ENCODE results near the gene MEMO1. TPM values are rescaled to one million over a fixed set of nuclear protein-coding genes. Genes with fewer than 3 reads are reported as not detected.

The MEMO1 gene
- total RNA-seq, 4 donors from 2014 or later = 12.2 to 42.9 (median 17.5) TPM

DNA sequence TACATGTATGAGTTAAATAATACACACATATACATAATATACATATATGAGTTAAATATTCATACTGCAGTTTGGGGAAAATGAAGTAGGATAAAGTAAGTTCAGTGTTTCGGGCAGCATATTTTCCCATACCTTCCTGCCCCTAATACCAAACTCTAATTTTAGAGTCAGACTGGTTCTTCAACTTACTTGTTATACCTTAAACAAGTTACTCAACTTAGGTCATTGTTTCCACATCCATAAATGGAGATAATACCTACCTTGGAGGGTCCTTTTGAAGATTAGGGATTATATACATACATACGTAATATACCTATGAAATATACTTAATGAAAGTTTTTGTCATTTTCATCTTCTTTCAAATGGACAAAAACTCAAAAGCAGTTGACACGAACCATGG is 8.4 kb downstream of the MEMO1 start:
- no peaks in the 10 kb centered on the region for H3K9me3 ChIP-seq
- no peaks in the 10 kb centered on the region for H3K27me3 ChIP-seq
- H3K4me1 ChIP-seq = peaks cover 0 to 14% (median 0%) of the 10 kb centered on the region in 4 donors
- 92% methylated on average over 3 of the region's 3 CpGs for WGBS, 2 donors
- TF ChIP-seq, protein P1, sequence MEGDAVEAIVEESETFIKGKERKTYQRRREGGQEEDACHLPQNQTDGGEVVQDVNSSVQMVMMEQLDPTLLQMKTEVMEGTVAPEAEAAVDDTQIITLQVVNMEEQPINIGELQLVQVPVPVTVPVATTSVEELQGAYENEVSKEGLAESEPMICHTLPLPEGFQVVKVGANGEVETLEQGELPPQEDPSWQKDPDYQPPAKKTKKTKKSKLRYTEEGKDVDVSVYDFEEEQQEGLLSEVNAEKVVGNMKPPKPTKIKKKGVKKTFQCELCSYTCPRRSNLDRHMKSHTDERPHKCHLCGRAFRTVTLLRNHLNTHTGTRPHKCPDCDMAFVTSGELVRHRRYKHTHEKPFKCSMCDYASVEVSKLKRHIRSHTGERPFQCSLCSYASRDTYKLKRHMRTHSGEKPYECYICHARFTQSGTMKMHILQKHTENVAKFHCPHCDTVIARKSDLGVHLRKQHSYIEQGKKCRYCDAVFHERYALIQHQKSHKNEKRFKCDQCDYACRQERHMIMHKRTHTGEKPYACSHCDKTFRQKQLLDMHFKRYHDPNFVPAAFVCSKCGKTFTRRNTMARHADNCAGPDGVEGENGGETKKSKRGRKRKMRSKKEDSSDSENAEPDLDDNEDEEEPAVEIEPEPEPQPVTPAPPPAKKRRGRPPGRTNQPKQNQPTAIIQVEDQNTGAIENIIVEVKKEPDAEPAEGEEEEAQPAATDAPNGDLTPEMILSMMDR (IDR thresholded peaks at IDR 0.05) = no peak
- TF ChIP-seq POLR2A (IDR thresholded peaks at IDR 0.05) (no peak), EP300 (IDR thresholded peaks at IDR 0.05) (no peak)
- H3K4me3 ChIP-seq = no peak overlapping the region
- no peaks in the 10 kb centered on the region for H3K36me3 ChIP-seq
- H3K27ac ChIP-seq = no peak overlapping the region
- no peak for DNase-seq (ENCODE audit: low spot score in 2 of 2)

DNA sequence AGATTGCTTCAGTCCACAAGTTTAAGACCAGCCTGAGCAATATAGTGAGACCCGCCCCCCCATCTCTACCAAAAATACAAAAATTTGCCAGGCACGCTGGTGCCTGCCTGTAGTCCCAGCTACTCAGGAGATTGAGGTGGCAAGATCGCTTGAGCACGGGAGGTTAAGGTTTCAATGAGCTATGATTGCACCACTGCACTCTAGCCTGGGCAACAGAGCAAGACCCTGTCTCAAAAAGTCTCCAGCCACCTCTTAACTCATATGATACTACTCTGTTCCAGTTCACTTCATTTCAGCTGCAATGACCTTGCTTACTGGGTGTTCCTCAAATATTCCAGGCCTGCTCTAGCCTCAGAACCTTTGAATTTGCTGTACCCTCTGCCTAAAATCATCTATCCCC is 11.4 kb downstream of the MEMO1 start:
- Histone ChIP-seq H3K36me3 (no peaks in the 10 kb centered on the region), H3K9me3 (no peaks in the 10 kb centered on the region), H3K4me3 (no peak overlapping the region), H3K27me3 (no peaks in the 10 kb centered on the region), H3K4me1 (peaks cover 0 to 4% (median 0%) of the 10 kb centered on the region in 4 donors), H3K27ac (no peak overlapping the region)
- TF ChIP-seq POLR2A (IDR thresholded peaks at IDR 0.05) (no peak), EP300 (IDR thresholded peaks at IDR 0.05) (no peak)
- TF ChIP-seq, protein P1 (IDR thresholded peaks at IDR 0.05) = no peak
- no peak for DNase-seq (ENCODE audit: low spot score in 2 of 2)
- WGBS, 2 donors = 100% methylated on average over 4 of the region's 4 CpGs

DNA sequence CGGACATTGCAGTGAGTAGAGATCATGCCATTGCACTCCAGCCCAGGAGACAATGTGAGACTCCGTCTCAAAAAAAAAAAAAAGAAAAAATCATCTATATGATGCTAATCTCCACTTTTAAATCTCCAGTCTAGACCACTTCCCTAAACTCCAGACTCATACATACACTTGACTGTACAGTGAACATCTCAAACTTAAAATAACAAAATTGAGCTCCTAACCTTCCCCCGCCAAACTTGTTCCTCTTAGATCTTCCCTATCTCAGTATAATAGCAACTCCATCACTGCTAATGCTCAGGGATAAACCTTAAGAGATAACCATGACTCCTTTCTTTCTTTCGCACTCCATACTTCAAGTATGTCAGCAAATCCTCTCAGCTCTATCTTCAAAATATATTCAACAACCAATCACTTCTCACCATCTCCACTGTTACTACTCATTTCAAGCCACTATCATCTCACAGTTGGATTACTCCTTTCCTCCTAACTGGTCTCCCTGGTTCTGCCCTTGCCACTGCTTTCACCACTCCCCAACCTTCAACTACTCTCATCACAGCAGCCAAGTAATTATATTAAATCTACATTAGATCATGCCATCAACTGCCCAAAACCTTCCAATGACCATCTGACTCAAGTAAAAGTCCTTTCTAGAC is 12.0 kb downstream of the MEMO1 start:
- no peaks in the 10 kb centered on the region for H3K27me3 ChIP-seq
- WGBS, 2 donors = 88 to 97% methylated on average over 4 of the region's 4 CpGs
- H3K4me3 ChIP-seq = no peak overlapping the region
- no peak for DNase-seq (ENCODE audit: low spot score in 2 of 2)
- H3K27ac ChIP-seq = no peak overlapping the region
- H3K4me1 ChIP-seq = no peaks in the 10 kb centered on the region
- no peaks in the 10 kb centered on the region for H3K9me3 ChIP-seq
- TF ChIP-seq EP300 (IDR thresholded peaks at IDR 0.05) (no peak), POLR2A (IDR thresholded peaks at IDR 0.05) (no peak)
- TF ChIP-seq, protein P1 (IDR thresholded peaks at IDR 0.05) = no peak
- no peaks in the 10 kb centered on the region for H3K36me3 ChIP-seq

DNA sequence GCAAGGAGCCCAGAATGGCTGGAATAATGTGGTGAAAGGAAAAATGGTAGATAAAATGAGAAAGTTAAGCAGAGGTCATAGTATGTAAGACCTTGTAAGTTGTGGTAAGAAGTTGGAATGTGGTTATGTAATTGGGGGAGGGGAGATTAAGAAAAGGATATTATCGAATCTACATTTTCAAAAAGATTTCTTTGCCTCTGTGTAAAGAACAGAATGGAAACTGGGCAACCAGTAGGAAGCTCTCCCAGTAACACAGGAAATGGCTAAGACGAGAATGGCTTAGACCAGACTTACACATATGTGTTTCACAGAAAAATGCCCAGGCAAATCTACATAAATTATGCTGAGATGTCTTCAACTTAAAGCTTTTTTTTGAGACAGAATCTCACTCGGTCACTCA is 13.2 kb downstream of the MEMO1 start:
- no peaks in the 10 kb centered on the region for H3K9me3 ChIP-seq
- no peak overlapping the region for H3K27ac ChIP-seq
- 67 to 70% methylated on average over 3 of the region's 3 CpGs for WGBS, 2 donors
- H3K27me3 ChIP-seq = no peaks in the 10 kb centered on the region
- no peaks in the 10 kb centered on the region for H3K4me1 ChIP-seq
- H3K36me3 ChIP-seq = no peaks in the 10 kb centered on the region
- TF ChIP-seq POLR2A (IDR thresholded peaks at IDR 0.05) (no peak), EP300 (IDR thresholded peaks at IDR 0.05) (no peak)
- TF ChIP-seq, protein P1 (IDR thresholded peaks at IDR 0.05) = no peak
- no peak overlapping the region for H3K4me3 ChIP-seq
- DNase-seq (ENCODE audit: low spot score in 2 of 2) = no peak

DNA sequence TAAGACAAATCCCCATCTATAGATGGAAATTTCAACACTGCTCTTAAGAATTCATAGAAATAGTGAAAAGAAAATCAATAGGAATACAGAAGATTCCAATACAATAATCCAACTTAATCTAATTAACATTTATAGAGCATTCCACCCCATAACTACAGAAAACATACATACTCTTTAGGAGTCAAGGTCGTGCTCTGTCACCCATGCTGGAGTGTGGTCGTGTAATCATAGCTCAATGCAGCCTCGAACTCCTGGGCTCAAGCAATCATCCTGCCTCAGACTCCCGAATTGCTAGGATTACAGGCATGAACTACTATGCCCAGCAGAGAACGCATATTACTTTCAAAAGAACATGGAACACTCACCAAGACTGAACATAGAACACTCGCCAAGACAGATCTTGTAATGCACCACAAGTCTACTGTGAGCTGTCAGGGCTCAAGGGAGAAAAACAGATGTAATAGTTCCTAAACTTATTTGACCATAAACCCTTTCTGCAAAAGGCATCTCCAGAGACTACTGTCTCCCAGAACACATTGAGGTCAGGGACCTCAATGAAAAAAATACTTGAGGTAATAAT is 14.1 kb downstream of the MEMO1 start:
- Histone ChIP-seq H3K27me3 (no peaks in the 10 kb centered on the region), H3K9me3 (no peaks in the 10 kb centered on the region), H3K4me1 (no peaks in the 10 kb centered on the region), H3K4me3 (no peak overlapping the region), H3K27ac (no peak overlapping the region), H3K36me3 (no peaks in the 10 kb centered on the region)
- no peak for DNase-seq (ENCODE audit: low spot score in 2 of 2)
- 79 to 86% methylated on average over 6 of the region's 6 CpGs for WGBS, 2 donors
- TF ChIP-seq, protein P1 (IDR thresholded peaks at IDR 0.05) = no peak
- TF ChIP-seq POLR2A (IDR thresholded peaks at IDR 0.05) (no peak), EP300 (IDR thresholded peaks at IDR 0.05) (no peak)
